Urothelium cell line (cell line): Measurements from ENCODE around the gene PNKD.

Source experiments
- DNase-seq: peaks from one replicate; pipeline ENCODE4 v3.0.0; 2011; ENCODE audit warnings: low spot score, mixed read lengths
- FAIRE-seq: peaks from 2 replicates; lab custom pipeline; 2011; peaks lifted over from hg19 to GRCh38; lab: Jason Lieb, UNC

The PNKD gene

DNA sequence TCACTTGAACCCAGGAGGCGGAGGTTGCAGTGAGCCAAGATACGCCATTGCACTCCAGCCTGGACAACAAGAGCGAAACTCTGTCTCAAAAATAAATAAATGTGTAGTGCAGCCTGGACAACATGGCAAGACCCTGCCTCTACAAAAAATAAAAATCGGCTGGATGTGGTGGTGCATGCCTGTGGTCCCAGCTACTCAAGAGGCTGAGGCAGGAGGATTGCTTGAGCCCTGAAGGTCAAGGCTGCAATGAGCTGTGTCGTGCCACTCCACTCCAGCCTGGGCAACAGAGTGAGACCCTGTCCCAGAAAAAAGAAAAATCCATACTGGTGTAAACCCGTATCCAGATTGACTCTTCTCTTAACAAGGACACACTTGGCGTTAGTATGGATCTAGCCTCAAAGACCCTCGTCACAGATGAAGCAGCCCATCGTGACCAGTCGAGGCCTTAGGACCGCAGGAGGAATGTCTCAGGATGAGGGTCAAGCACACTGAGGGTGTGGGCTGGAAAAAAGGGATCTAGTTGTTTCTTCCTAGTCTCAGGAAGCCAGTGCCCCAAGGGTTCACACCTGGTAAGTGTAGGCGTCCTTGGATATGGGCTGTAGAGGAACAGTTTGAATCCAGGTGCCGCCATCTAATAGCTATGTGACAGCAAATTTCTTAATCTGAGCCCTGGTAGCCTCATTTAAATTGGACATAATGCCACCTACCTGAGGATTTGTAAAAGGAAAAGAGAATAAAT is 13.5 kb upstream of the PNKD start:
- FAIRE-seq = no peak
- DNase-seq = no peak

DNA sequence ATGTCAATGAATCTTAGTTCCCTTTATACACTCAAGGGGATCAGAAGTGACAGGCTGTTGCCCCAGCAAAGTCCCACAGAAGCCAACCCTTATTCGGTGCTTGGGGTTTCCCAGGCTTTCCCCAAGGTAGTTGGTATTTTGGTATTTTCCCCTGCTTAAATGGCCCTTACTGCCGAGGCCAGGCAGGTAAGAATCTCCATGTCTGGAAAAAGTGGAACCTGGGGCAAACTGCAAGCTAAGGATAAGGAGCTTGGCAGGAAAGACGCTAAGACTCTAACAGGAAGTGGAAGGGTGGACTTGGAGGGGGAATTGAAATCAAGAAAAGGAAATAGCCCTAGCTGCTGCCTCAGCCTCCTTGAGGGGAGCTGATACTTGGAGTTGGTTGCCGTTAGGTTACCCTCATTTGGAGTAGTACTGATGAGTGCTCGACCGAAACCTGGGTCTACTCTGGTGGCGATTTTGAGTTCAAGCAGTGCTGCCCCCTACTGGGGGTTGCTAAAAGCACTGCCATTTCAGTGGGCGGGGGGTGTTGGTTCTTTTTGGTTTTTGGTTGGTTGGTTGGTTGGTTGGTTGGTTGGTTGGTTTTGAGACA is 12.8 kb upstream of the PNKD start:
- FAIRE-seq (no peak), DNase-seq (peak; percentile 49)

DNA sequence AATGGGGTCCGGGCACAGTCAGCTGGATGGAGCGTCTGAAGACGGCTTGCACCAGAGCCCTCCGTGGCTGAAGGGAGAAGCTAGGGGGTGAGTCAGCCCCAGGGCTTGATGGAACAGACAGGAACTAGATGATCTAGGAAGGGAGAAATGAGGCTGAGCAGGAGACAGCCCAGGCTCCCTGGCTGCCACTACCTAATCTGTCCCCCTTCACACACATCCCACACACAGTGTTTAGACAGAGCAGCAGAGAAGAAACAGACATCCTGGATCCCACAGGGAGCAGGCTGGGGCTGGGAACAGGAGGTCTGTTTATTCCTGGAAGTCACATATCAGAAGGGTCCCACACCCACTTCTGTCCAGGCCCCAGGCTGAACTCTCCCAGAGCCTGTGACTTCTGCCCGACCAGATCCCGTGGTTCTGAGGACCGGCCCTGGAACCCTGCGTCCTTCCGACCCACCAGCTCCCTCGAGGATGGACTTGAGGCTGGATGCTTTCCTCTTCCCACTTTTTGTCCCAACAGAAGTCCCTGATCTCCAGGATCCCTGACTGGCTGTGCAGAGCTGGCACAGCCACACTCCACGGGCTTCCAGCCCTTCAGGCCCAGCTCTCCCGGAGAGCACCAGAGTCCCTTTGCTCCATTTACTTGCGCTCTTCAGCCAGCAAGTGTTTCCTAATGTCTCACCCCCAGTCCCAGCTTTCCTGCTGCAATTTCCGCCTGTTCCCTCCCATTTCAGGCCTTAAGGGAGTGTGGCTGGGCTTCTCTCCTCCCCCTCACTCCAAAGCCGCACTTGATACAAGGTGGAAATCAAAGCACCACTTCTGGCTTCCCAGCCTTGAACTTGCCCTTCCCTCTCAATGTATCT is 11.0 kb upstream of the PNKD start:
- no peak for FAIRE-seq
- no peak for DNase-seq

DNA sequence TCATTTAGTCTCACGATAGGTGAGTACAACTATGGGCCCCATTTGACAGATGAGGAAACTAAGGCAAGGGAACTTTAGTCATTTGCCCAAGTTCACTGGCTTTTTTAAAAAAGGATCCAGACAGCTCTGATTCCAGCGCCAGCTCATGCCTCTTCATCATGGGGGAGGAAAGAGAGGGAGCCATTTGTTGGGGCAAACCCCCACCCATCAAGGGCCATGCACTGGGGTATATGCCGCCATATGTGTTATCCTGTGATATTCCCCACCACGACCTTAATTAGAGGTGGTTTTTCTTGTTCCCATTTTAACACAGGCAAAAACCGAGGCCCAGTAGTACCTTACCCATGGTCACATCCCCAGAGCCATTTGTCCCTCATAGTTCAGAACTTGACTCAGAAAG is 10.2 kb upstream of the PNKD start:
- DNase-seq (no peak), FAIRE-seq (peak; percentile 9)

DNA sequence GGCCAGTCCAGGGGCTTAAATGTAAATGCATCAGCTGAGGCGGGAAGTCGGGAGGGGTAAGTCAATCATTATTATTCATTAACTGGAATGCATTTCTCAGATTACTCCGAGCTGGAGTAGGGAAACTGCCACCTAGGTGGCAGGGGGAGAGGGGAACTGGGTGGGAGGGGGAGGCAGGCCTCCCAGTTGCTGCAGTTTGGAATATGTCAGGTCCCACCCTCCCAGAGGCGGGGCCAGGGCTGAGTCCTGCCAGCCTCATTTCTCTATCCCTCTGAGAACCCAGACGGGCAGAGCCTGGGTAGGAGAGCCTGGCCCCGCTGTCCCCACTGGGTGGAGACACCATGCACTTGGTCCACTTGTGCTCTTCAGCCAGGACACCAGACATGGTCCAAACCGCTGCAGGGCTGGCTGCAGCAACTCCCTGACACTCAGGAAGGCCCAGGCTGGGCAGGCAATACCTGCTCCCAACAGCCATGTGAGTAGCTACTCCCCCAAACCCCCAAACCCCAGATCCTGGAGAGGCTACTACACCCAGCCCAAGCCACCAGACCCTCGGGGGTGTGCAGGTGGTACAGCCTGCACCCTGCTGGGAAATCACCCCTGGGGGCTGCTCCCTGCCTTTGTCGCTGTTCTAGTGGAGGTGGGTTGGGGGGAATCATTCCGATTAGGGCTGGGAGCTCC is 9.4 kb upstream of the PNKD start, which contains the start of gene GPBAR1:
TSS of gene GPBAR1 (plus strand) at position 274 of the 681 bp plus-strand sequence. CDS start 1,710 bp downstream, outside the sequence.
- DNase-seq (no peak), FAIRE-seq (no peak)

DNA sequence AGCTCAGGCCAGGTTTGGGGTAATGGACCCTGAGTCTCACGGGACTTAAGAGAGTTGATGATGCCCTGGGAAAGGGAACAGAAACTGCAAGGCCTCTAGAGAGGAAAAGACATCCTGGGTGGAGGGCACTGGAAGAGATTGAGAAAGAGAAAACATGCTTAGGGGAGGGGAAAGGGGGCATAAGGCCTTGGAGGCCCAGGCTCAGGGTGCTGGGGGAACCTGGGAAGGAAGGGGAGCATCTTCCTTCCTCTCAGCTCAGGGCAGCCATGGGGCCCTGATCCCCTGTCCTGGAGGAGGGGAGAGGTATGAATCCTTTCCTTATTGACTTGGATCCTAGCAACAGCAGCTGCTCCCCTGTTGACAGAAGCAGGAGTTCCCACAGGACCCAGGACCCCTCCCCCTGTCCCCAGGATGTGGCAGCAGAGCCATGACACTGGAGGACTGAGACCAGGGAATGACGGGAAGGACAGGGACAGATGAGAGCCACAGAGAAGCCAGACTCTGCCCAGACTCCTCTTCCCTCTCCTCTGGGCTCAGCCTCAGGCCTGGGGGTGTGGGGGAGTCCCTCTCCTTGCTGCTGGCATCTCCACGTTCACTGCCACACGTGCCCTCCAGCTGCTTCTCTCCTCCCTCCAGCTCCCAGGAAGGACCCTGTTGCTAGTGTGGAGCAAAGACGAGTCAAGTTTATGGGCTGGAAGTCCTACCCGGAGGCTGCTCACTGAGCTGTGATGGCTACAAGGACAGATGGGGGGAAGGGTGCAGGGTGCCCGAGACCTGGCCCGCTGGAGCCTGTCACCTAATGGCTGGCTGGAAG is 8.7 kb upstream of the PNKD start:
- DNase-seq (no peak), FAIRE-seq (no peak)

DNA sequence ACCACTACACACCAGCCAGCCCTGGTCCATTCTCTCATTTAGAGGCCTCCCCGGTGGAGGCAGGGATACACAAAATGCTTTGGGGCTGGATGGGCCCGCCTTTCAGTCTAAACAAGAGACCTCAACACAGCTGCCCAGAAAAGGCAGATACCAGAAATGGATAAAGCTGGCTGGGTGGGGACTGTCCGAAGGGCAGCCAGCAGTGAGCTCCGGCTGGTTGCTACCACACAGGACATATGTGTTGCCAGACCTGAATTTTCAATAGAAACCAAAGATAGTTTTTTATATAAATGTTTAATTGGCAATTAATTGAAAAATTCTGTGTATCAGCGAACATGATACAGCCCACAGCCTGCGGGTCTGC is 8.1 kb upstream of the PNKD start:
- FAIRE-seq (no peak), DNase-seq (no peak)

DNA sequence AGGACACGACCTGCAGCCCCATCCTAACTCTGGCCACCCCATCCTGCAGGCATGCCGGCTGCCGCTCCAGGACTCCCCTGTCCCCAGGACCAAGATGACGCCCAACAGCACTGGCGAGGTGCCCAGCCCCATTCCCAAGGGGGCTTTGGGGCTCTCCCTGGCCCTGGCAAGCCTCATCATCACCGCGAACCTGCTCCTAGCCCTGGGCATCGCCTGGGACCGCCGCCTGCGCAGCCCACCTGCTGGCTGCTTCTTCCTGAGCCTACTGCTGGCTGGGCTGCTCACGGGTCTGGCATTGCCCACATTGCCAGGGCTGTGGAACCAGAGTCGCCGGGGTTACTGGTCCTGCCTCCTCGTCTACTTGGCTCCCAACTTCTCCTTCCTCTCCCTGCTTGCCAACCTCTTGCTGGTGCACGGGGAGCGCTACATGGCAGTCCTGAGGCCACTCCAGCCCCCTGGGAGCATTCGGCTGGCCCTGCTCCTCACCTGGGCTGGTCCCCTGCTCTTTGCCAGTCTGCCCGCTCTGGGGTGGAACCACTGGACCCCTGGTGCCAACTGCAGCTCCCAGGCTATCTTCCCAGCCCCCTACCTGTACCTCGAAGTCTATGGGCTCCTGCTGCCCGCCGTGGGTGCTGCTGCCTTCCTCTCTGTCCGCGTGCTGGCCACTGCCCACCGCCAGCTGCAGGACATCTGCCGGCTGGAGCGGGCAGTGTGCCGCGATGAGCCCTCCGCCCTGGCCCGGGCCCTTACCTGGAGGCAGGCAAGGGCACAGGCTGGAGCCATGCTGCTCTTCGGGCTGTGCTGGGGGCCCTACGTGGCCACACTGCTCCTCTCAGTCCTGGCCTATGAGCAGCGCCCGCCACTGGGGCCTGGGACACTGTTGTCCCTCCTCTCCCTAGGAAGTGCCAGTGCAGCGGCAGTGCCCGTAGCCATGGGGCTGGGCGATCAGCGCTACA is 7.4 kb upstream of the PNKD start:
- FAIRE-seq = no peak

DNA sequence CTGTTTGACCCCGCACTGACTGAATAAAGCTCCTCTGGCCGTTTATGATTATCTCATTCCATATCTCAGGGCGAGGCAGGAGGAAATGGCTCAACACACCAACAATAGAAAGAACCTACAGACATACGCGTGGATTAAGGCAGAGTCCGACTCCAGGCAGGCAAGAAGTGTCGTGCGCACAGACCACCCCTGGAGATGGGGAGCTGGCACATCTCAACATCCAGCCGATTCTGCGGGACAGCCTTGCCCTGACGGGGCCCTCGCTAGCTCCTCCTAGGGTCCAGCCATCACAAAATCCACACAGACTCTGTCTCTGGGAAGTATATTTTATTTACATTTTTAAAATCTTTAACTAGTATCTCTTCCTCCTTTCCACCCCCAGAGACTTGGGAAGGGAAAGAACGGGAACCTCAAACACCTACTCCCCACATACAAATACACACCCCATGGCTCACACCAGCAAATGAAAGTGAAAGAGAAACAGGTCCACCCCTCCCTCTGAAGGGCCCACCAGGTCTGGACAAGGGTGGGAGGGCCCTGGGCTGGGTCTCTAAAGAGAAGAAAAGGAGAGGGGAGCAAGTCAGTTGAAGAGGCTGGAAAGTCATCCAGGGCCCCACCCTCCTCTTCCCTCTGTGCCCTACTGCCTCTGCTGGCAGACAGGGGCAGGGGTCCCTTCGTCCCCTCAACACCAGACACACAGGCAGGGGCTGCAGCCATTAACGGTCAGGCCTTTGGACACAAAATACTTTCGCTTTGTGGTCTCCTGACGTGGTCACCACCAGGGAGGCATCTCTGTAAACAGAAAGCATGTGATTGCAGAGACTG is 6.3 kb upstream of the PNKD start:
- FAIRE-seq = no peak
- no peak for DNase-seq

More for the DNA sequence above, 7.4 kb upstream of the PNKD start:
- DNase-seq = no peak

DNA sequence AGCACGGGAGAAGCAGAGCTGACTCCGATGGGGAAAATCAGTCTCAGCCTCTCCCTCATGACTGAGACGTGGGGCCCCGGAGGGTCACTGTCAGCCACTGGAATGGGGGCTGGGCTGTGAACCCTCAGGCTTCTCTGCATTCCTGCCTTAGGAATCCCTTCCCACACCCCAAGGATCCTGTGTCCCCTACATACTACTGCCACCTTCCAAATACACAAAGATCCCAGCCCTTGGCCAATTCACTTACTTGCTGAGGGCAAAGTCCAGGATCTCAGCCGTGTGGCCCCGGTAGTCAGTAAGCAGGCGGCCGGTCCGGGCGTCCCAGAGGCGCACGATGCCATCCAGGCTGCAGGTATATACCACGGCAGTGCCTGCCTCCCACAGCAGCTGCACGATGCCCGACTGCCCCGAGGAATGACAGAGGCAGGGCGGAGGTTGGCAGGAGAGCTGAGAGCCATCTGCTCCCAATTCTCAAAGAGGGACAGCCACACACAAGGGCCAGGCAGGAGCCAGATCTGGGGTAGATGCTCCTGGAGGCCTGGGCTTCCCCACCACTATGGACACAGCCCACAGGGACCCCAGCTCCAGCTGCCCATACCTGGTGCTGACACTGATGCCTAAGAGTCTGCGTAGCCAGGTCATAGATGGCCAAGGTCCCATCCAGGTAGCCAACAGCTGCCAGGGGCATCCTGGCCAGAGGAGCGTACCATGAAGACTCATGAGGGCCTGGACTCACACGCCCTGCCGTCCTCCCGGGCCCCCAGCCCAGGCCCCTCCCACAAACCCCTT is 5.4 kb upstream of the PNKD start:
- DNase-seq (no peak), FAIRE-seq (no peak)

DNA sequence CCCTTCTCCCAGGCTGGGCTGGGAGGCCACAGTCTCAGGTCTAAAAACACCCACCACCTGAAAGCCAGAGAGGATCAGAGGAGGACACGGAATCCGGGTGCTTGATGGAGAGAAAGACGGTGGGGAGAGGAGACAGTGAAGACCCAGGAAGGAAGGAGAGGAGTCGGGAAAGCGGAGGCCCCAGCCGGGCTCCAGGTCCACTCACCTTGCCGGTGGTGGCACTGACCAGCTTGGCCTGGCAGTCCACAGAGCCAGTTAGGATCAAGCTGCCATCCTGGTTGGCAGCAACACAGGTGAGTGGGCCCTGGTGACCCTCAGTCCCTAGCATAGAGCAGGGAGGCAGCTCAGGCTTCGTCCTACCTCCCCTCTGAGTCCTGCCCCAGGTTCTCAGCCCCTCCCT is 4.7 kb upstream of the PNKD start:
- DNase-seq (no peak), FAIRE-seq (no peak)

DNA sequence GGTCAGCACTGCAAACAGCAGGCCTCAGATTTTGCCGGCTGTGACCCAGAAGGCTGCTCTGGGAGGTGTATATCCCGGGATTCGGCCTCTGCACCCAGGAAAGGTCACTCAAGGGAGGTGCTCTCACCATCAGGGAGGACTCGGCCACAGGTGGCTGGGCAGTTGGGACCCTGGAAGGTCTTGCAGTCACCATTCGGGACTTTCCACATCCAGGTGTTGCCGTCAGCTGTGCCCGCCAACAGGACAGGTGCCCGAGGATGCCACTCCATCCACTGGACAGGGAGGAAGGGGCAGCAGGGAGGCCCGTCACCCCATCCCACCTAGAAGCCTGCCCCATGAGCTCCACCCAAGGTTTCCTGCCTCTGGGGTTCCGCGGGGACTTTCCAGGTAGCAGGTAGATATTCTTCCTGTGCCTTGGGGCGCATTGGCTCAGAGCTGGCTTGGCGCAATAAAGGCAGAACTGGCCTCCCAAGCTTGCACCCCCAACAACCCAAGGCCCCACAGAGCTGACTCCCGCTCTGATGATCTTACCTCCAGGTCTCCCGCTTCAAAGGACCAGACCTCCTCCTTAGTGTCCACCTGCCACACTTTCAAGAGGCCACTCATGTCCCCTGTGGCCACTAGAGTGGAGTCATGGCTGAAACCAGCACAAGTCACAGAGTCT is 3.9 kb upstream of the PNKD start:
- DNase-seq (no peak), FAIRE-seq (no peak)

DNA sequence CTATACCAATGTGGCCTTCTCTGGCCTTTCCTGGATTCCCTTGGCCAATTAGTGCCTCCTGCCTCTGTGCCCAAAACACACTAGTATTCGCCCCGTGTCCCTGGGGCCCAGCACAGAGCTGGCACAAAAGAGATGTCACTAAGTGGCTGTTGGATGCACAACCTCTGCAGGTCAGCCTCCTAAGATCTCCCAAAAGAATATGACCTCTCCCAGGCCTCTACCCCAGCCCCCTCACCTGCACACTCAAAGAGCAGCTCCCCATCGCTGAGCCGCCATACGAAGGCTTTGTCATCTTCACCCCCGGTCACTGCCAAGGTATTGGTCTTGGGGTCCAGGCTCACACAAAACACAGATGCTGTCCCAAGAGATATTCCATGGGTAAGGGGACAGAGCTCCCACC is 3.1 kb upstream of the PNKD start:
- FAIRE-seq = no peak
- no peak for DNase-seq

DNA sequence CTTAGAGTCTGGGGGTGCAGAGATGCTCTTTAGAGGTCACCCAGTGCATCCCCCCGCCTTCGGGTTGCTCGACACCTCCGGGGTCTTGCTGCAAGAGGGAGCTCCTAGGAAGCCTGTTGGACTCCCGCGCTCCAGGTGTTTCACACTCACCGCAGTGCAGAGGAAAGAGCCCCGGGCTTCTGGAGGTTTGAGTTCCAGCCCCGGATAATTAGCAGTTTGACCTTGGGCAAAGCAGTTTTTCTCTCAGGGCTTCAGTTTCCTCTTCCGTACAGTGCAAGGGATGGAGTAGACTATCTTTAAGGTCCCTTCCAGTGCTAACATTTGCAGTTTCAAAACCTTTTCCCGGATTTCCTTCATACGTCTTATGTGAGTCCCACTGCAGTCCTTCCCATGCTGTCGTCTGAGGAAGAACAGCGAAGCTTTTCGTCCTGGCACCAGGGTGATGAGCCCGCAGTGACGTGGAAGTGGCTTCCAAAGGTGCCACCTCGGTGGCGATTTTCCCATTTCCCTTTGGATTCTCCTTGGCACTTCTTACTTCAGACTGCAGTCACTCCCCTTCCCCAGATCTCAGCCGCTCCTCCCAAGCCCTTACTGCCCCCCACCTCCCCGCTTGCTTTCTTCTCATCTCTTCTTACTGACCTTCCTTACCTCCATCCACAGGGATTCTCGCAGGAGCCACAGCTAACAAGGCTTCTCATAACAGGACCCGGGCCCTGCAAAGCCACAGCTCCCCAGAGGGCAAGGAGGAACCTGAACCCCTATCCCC is 585 bp downstream of the PNKD start:
- DNase-seq = peak; percentile 21

DNA sequence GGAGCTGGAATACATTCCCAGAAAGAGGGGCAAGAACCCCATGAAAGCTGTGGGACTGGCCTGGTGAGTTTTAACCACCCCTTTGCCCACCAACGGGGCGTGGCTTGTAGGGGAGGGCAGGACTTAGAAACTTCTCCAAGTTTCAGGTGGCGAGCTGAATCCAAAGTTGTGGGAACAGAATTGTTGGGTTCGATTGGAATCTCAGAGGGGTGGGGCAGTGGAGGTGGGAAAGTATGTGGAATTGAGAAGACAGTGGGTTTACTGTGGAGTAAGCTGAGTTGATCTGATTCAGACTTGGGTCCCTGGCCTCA is 1.1 kb downstream of the PNKD start:
- DNase-seq = no peak
- no peak for FAIRE-seq

More for the DNA sequence above, 585 bp downstream of the PNKD start:
- FAIRE-seq = no peak

DNA sequence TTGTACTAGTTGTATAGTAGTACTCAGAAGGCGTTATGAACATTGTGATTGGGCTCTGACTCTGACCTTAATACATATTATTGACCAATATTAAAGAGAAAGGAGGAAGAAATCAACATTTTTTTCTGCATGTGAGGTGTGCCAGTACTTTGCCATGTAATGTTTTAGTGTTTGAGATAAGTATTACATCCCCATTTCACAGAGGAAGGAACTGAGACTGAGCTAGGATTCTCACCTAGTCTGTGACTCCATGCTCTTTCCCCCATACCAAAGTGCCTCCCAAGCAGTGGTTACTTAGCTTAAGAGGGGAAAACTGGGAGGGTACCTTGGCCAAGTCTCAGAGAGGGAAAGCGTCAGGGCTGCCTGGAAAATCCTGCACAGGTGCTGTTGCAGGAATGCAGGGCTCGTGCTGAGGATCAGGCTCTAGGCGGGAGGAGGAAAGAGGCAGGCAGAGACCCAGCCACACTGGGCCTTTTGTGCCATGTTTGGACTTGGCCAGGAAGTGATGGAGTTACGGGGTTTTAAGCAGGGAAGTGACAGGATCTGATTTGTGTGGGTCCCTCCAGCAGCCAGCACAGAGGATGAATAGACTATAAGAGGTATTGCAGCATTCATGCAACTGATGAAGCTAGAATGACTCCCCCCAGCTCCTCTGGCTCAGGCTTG is 1.7 kb downstream of the PNKD start:
- no peak for DNase-seq
- no peak for FAIRE-seq
